ENCODE results near the gene KCTD7.

DNA sequence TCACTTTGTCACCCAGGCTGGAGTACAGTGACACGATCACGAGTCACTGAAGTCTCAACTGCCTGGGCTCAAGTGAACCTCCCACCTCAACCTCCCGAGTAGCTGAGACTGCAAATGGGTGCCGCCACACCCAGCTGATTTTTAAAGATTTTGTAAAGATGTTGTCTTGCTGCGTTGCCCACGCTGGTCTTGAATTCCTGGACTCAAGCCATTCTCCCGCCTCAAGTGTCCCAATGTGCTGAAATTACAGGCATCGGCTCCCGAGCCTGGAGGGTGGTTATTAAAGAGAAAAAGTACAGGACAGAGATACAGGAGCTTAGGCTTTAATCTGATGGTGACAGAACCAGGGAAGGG lies 55.1 kb downstream of the KCTD7 start:
- TF ChIP-seq, protein P1, sequence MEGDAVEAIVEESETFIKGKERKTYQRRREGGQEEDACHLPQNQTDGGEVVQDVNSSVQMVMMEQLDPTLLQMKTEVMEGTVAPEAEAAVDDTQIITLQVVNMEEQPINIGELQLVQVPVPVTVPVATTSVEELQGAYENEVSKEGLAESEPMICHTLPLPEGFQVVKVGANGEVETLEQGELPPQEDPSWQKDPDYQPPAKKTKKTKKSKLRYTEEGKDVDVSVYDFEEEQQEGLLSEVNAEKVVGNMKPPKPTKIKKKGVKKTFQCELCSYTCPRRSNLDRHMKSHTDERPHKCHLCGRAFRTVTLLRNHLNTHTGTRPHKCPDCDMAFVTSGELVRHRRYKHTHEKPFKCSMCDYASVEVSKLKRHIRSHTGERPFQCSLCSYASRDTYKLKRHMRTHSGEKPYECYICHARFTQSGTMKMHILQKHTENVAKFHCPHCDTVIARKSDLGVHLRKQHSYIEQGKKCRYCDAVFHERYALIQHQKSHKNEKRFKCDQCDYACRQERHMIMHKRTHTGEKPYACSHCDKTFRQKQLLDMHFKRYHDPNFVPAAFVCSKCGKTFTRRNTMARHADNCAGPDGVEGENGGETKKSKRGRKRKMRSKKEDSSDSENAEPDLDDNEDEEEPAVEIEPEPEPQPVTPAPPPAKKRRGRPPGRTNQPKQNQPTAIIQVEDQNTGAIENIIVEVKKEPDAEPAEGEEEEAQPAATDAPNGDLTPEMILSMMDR (IDR thresholded peaks at IDR 0.05; ENCODE audit: insufficient read depth, low read depth, low read length) = no peak
- no peak for TF ChIP-seq EZH2 (IDR thresholded peaks at IDR 0.05; ENCODE audit: insufficient read depth, low read length)
